ENCODE results near the gene TAOK2.
A peak's percentile ranks its signal among the peaks of the same experiment; 100 is the strongest.

TAOK2 gene

GRCh38 chr16:29988346-29989075 lies 14.8 kb downstream of the TAOK2 start:
- DNase-seq = no peak

DNA sequence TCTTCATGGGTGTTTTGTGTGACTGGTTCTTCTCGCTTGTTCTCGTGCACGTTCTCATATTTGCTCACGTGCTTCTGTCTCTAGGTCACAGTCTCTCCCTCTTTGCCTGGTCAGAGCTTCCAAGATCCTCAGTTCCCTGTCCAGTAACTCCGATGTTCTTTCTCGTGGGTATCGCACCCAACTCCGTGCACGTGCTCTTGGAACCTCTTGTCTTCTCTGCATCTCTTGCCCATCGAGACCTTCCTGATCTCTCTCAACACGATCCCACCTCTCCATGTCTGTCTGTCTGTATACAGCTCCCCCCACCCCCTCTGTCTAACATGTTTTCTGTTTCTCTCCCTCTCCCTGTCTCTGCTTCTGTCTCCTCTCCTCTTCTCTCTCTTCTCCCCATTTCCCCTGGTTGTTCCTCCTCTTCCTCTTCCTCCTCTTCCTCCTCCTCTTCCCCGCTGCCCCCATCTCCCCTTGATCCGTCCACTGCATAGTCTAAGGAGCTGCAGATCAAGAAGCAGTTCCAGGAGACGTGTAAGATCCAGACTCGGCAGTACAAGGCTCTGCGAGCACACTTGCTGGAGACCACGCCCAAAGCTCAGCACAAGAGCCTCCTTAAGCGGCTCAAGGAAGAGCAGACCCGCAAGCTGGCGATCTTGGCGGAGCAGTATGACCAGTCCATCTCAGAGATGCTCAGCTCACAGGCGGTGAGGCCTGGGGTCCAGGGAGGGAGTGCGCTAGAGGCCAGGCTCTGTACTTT lies 15.6 kb downstream of the TAOK2 start:
- no peak for DNase-seq

GRCh38 chr16:29990034-29990433 lies 16.4 kb downstream of the TAOK2 start:
- DNase-seq = no peak

GRCh38 chr16:29990883-29991570 lies 17.4 kb downstream of the TAOK2 start:
- DNase-seq = no peak

DNA sequence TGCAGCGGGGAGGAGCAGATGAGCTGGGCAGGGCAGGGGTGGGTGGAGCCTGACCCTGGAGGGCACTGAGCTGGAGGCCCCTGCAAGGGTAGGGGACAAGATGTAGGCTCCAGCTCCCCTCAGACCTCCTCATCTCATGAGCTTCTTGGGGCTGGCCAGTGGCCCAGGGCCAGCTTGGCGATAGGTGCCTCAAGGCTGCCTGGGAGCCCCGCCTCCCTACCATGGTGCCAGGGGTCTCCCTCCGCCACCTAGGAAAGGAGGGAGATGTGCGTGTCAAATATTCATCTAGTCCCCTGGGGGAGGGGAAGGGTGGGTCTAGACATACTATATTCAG lies 17.9 kb downstream of the TAOK2 start:
- DNase-seq = no peak

- no peak for DNase-seq
Measured at GRCh38 chr16:29992344-29992967, 18.8 kb downstream of the TAOK2 start.

GRCh38 chr16:29993191-29993902 lies 19.7 kb downstream of the TAOK2 start:
- no peak for DNase-seq

DNA sequence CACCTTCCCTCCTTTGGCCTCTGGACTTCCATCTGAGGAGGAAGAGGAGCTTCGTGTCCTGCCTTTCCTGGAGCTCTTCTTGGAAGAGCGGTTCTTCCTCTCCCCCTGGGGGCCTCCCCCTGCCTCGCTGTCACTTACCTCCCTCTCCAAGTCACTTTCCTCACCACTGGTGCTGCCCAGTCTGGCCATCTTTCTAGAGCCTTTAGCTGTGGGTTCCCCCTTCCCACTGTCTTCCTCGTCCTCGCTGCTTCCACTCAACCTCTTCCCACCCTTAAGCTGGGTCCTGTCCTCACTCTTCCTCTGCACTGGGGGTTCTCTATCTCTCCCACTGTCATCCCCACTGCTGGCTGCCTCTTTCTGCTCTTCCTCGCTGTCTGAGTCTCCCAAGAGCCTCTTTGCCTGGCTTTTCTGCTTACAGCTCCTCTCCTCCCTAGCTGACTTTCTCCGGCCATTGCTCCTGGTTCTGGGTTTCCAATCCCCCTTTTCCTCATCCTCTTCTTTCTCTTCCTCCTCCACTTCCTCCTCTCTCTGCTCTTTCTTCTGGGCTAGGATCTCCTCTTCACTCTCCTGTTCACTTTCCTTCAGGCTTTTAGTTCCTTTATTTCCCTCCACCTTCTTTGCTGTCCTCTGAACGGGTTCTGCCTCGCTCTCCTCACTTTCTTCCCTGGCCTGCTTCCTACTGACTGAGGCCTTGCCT lies 20.4 kb downstream of the TAOK2 start:
- no peak for DNase-seq

GRCh38 chr16:29994600-29995323 lies 21.1 kb downstream of the TAOK2 start:
- no peak for DNase-seq

DNA sequence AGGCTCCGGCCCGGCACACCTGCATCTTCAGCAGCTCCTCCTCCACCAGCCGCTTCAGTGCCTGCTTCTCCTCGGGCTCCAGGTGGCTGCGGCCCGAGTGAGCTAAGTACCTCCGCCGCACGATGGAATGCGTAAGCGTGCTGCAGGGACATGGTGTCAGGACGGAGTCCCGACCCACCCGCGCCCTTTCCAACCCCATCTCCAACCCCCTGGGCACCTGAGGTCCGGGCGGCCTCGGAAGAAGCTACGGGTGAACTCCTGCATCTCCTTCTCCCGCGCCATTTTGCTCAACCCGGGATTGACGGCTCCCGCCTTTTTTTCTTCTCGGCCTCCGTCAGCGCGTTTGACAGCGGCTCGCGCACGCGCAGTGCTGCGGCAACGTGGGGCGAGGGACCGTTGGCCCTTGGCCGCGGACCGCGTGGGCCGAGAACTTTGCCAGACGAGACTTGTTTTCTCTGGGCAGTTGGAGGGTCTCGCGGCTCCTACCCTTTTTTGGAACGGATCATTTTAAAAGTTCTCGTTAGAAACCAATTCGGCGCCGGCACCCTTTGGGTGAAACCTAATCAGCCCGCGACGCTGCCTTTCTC lies 21.7 kb downstream of the TAOK2 start, which contains the start of gene HIRIP3:
TSS of gene HIRIP3 (minus strand) at position 294 of the 587 bp plus-strand sequence. CDS start at position 282, 12 bp downstream.
- DNase-seq = peak; percentile 85

- peak; percentile 98 for DNase-seq
Measured at GRCh38 chr16:29995911-29996765, 22.5 kb downstream of the TAOK2 start, which contains the start of gene INO80E. TSS of gene INO80E (plus strand) at chr16:29996241. CDS start at chr16:29996311, 70 bp downstream.

DNA sequence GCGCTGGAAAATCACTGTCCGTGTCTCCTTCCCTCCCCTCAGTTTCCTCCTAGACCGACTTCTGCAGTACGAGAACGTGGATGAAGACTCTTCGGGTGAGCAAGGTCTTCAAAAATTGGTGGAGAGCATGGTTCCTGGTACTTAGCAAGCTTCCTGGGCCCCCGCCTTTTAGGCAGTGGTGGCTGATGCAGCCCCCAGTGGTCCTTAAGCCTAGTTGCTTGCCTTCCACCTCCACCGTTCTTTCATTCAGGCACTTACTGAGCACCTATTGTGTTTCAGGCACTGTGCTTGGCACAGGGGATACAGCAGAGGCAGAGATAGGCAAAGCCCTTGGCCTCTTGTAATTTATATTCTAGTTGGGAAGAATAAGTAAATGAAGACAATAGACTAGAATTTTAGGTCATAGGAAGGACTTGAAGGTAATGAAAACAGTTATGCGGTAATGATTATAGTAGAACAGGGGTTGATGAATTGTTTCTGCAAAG lies 23.1 kb downstream of the TAOK2 start:
- DNase-seq = no peak

- DNase-seq = no peak
Measured at GRCh38 chr16:29999605-30000004, 25.9 kb downstream of the TAOK2 start.

- DNase-seq = no peak
Measured at GRCh38 chr16:30000735-30001631, 27.3 kb downstream of the TAOK2 start.

- no peak for DNase-seq
Measured at GRCh38 chr16:30002614-30003346, 29.1 kb downstream of the TAOK2 start.

GRCh38 chr16:30003670-30004423 lies 30.2 kb downstream of the TAOK2 start:
- DNase-seq = no peak

DNA sequence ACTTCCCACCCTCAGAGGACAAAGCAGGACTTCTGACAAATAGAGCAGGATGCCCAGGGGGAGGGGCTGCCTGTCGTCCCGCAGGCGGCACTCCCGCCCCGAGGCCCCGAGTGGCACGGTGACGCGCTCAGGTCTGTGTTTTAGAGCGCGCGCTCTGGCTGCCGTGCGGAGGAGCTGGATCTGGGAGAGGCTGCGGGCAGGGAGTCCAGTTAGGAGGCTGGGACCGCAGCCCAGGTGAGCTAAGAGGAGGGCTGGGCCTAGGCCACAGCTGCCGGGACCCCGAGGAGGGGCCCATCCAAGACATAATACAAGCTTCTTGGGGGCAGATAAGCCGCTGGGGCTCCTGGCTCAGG lies 30.7 kb downstream of the TAOK2 start:
- DNase-seq = no peak
